SU-DHL-6 (cell line): ENCODE measurements around the gene ICA1.

Experiments used
- H2AFZ ChIP-seq: fragments of 200-600 bp; sonication (generic); 2 replicates; pipeline ENCODE4 v1.6.1; 2014; ENCODE audit warnings: low read depth, mild to moderate bottlenecking, moderate library complexity, mixed read lengths, antibody characterized with exemption, low read length; ENCODE audit not compliant: severe bottlenecking
- H3F3A ChIP-seq: fragments of 200-600 bp; shearing (Covaris generic); 2 replicates; pipeline ENCODE4 v1.6.0; 2016; ENCODE audit warnings: antibody characterized with exemption, mild to moderate bottlenecking; ENCODE audit not compliant: insufficient read depth
- H3K27ac ChIP-seq: fragments of 200-600 bp; sonication (generic); 2 replicates; pipeline ENCODE4 v1.5.1; 2016; ENCODE audit warnings: low read depth, mild to moderate bottlenecking, low read length, moderate library complexity, mixed read lengths
- H3K27me3 ChIP-seq: fragments of 200-600 bp; sonication (generic), shearing (Covaris generic); 2 replicates; pipeline ENCODE4 v1.6.0; 2014; ENCODE audit warnings: mild to moderate bottlenecking, low read length
- H3K36me3 ChIP-seq: fragments of 200-600 bp; sonication (generic); 2 replicates; pipeline ENCODE4 v1.6.1; 2014; ENCODE audit warnings: mild to moderate bottlenecking, low read length, mixed read lengths
- H3K4me2 ChIP-seq: fragments of 300-600, 200-600 bp; shearing (Covaris generic), sonication (generic); 2 replicates; pipeline ENCODE4 v1.6.0; 2014; ENCODE audit warnings: low read length, low read depth, mild to moderate bottlenecking; ENCODE audit not compliant: poor library complexity, severe bottlenecking
- H3K4me3 ChIP-seq: fragments of 200-600 bp; sonication (generic); 2 replicates; pipeline ENCODE4 v1.5.1; 2014; ENCODE audit warnings: antibody characterized with exemption, low read length, mild to moderate bottlenecking, mixed read lengths; ENCODE audit not compliant: insufficient read depth, poor library complexity, severe bottlenecking
- H3K79me2 ChIP-seq: fragments of 200-600 bp; sonication (generic); 2 replicates; pipeline ENCODE4 v1.6.1; 2014; ENCODE audit warnings: mild to moderate bottlenecking, low read length, moderate library complexity; ENCODE audit not compliant: insufficient read depth
- H3K9ac ChIP-seq: fragments of 200-600 bp; sonication (generic); 2 replicates; pipeline ENCODE4 v1.7.0; 2014; ENCODE audit warnings: mild to moderate bottlenecking, low read length
- H3K9me2 ChIP-seq: fragments of 200-600 bp; sonication (generic); replicated peaks from 2 replicates; pipeline ENCODE4 v1.6.1; 2014; ENCODE audit warnings: low read length; ENCODE audit not compliant: insufficient read depth
- H3K9me3 ChIP-seq: fragments of 200-600 bp; sonication (generic); 2 replicates; pipeline ENCODE4 v1.6.1; 2014; ENCODE audit warnings: low read length, mixed read lengths; ENCODE audit not compliant: insufficient read depth
- H4K20me1 ChIP-seq: fragments of 200-600 bp; sonication (generic); 2 replicates; pipeline ENCODE4 v1.6.1; 2014; ENCODE audit warnings: low read depth, mild to moderate bottlenecking, antibody characterized with exemption, low read length, moderate library complexity, mixed read lengths
- CTCF ChIP-seq: fragments of 200-600 bp; sonication (generic); IDR thresholded peaks from one replicate; pipeline ENCODE4 v1.5.1; 2017; ENCODE audit warnings: antibody characterized with exemption, mild to moderate bottlenecking, low read length, moderate library complexity; ENCODE audit not compliant: insufficient read depth, poor library complexity, severe bottlenecking
- EZH2phosphoT487 ChIP-seq: fragments of 200-600 bp; sonication (generic), shearing (Covaris generic); conservative IDR thresholded peaks from 2 replicates; pipeline ENCODE4 v1.6.1; 2018; ENCODE audit warnings: mild to moderate bottlenecking, antibody characterized with exemption, low read length, moderate library complexity, mixed read lengths

The ICA1 gene

DNA sequence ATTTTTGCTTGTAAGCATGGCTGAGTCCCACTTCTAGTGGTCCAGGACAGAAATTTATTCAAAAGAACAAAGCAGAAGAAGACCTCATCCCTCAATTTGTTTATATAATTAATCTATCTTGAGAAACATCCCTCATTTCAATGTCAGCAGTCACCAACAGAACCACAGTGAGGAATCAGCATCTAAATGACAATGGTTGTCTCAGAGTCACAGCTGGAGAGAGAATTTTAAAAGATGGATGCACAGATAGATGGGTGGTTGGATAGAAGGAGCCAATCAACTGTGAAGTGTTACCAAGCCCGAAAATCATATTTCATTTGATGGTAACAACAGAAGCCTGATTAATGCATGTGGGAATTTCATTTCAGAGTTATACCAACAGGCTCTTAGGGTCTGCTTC is 55.0 kb downstream of the ICA1 start:
- H4K20me1 ChIP-seq, result no peaks in the 10 kb centered on the region
- no peak overlapping the region for H3K27ac ChIP-seq
- H3K79me2 ChIP-seq, result no peaks in the 10 kb centered on the region
- no peaks in the 10 kb centered on the region for H3K9me3 ChIP-seq
- no peak overlapping the region for H3K9ac ChIP-seq
- no peak overlapping the region for H3K4me2 ChIP-seq
- TF ChIP-seq CTCF, result no peak
- TF ChIP-seq EZH2phosphoT487, result no peak
- H3K4me3 ChIP-seq, result no peak overlapping the region
- H3K9me2 ChIP-seq, result no peaks in the 10 kb centered on the region
- no peaks in the 10 kb centered on the region for H3K27me3 ChIP-seq
- no peaks in the 10 kb centered on the region for H3F3A ChIP-seq
- H3K36me3 ChIP-seq, result no peaks in the 10 kb centered on the region
- no peak overlapping the region for H2AFZ ChIP-seq

DNA sequence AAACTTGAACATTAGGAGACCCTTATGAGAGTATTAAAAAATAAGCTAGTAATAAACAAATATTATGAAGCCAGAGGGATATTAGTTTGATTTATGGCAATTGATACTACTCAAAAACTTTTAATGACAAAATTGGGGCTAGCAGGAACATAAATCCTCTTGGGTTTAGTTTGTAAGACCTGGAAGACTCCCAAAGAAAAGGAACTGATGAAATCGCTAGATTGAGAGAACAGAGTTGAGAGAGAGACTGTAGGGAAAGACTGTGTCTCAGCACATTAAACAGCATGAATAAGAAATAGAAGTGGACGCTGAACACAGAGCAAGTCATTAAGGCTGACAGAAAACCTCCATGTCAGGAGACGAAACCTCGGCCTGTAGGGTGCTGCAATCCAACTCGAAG is 56.4 kb downstream of the ICA1 start:
- no peaks in the 10 kb centered on the region for H3K27me3 ChIP-seq
- no peaks in the 10 kb centered on the region for H4K20me1 ChIP-seq
- H3F3A ChIP-seq, result no peaks in the 10 kb centered on the region
- no peaks in the 10 kb centered on the region for H3K9me3 ChIP-seq
- H2AFZ ChIP-seq, result no peak overlapping the region
- H3K9ac ChIP-seq, result no peak overlapping the region
- no peak overlapping the region for H3K4me3 ChIP-seq
- no peak for TF ChIP-seq CTCF
- no peak for TF ChIP-seq EZH2phosphoT487
- H3K4me2 ChIP-seq, result no peak overlapping the region
- H3K36me3 ChIP-seq, result no peaks in the 10 kb centered on the region
- H3K79me2 ChIP-seq, result no peaks in the 10 kb centered on the region
- H3K9me2 ChIP-seq, result no peaks in the 10 kb centered on the region
- no peak overlapping the region for H3K27ac ChIP-seq

DNA sequence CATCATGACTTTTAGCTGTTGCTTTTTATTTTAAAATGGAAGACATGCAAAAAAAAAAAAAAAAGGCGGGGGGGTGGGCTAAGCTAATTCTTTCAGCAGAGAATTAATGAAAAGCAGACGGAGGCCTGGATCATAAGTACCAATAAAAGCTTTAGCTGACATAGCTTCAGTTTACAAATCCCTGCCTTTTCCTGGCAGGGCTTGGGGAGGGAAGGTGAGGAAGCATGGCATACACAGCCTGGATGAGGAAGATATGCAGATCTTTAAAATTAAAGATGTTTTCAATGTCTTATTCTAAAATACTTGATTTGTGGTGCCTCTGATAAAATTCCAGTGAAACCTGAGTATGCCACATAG is 57.0 kb downstream of the ICA1 start:
- Histone ChIP-seq H3K79me2 (no peaks in the 10 kb centered on the region), H3K36me3 (no peaks in the 10 kb centered on the region), H3K27ac (no peak overlapping the region), H3K9ac (no peak overlapping the region), H3K27me3 (no peaks in the 10 kb centered on the region), H3K9me2 (no peaks in the 10 kb centered on the region), H2AFZ (no peak overlapping the region), H3K9me3 (no peaks in the 10 kb centered on the region), H3K4me3 (no peak overlapping the region), H3K4me2 (no peak overlapping the region), H3F3A (no peaks in the 10 kb centered on the region), H4K20me1 (no peaks in the 10 kb centered on the region)
- TF ChIP-seq EZH2phosphoT487, result no peak
- no peak for TF ChIP-seq CTCF
